ENCODE results near the gene SSC5D. TPM values are rescaled to one million over a fixed set of nuclear protein-coding genes. Genes with fewer than 3 reads are reported as not detected.
A peak's percentile ranks its signal among the peaks of the same experiment; 100 is the strongest.

SSC5D gene
- total RNA-seq, 1 experiment from 2014 or later, result 1.5 TPM

DNA sequence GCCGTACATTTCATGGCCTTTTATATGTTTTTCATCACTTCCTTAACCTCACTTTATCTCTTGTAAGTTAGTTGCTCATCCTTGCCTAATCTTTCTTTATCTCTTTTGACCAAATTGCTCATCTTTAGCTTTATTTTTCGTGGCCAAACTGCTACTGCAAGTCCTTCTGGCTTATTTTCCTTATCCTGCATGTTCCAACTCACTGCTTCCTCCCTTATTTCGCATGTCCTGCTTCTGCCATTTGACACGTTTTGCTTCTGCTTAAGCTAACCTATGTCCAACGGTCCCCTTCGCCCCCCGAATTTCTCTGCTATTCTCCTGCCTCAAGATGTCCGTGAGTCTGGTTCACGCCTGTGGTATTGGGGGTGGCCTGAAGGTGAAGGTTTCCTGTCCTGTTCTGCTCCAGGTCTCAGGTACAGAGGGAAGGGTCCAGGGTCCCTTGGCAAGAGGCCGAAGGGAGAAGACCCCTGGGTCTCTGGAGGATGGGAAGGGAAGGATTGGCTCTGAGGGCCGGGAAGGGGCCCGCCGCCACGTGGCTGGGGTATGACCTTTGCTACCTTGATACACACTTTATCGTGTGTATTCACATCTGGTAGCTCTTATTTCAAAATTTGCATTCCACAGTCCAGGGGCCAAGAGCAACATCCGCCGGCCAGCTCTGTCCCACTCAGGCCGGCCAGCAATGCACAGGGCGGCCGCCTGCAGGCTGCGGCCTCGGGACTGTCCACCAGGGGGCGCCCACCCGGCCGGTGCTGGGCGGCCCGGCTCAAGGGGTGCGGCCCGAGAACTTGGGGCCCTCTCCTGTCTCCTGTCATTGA lies 20.8 kb upstream of the SSC5D start:
- Histone ChIP-seq H3K9me2 (ENCODE audit: insufficient read depth) (no peaks in the 10 kb centered on the region), H3K36me3 (ENCODE audit: control insufficient read depth in 1 of 2, insufficient read depth in 2 of 2, low read length in 2 of 2) (peaks cover 0 to 11% of the 10 kb centered on the region in 2 experiments; a peak in 2 of 4 replicates), H3K27ac (ENCODE audit: low read depth, low read length) (no peak overlapping the region), H3K4me1 (ENCODE audit: control insufficient read depth in 1 of 2, insufficient read depth in 2 of 2, low read length in 2 of 2) (peaks cover 13 to 37% of the 10 kb centered on the region in 2 experiments; a peak in 3 of 4 replicates), H3K4me2 (ENCODE audit: low read length) (peak overlapping the region; percentile 67), H2AFZ (ENCODE audit: low read depth, low read length, poor library complexity, severe bottlenecking) (no peak overlapping the region), H3K27me3 (ENCODE audit: insufficient read depth, low read length) (no peaks in the 10 kb centered on the region), H3K4me3 (replicated peaks in 1 of 2; ENCODE audit: low read depth in 1 of 2, low read length in 2 of 2) (no peak overlapping the region), H4K20me1 (ENCODE audit: insufficient read depth) (no peaks in the 10 kb centered on the region), H3K9me3 (ENCODE audit: control insufficient read depth in 1 of 2, insufficient read depth in 1 of 2, low read depth in 1 of 2, low read length in 2 of 2) (no peaks in the 10 kb centered on the region), H3K79me2 (ENCODE audit: insufficient read depth, low read length) (peaks cover 24% of the 10 kb centered on the region), H3K9ac (ENCODE audit: low read length) (peak overlapping the region; percentile 42)
- POLR2A ChIA-PET, result interaction anchor here (1.1 to 1.6 kb wide), 5 partner anchors 9 to 157 kb away, joined by 3 to 4 read pairs (median 3); partner anchors contain the start of genes ZNF628 and ZNF784
- RAD21 ChIA-PET (ENCODE audit: low non-redundant PET in 1 of 2, low total read pairs in 2 of 2, uncharacterized antibody in 2 of 2, unreplicated experiment in 2 of 2), result interaction anchor here (0.8 to 1.1 kb wide), 2 partner anchors 36 kb away, joined by 3 read pairs; no protein-coding TSS in a partner anchor
- BruUV-seq (replicated peaks), result no TSS peak
- CTCF ChIA-PET, result interaction anchor here (0.6 to 2.3 kb wide), 13 partner anchors 9 to 321 kb away, joined by 3 to 17 read pairs (median 4); partner anchors contain the start of genes DNAAF3, FIZ1, ZNF628 and ZNF784
- peak; percentile 75 for ATAC-seq
- DNase-seq (ENCODE audit: low read depth, low spot score), result no peak
- intact Hi-C loops (cut with micrococcal nuclease), result no loop called here
- TF ChIP-seq, protein P1, sequence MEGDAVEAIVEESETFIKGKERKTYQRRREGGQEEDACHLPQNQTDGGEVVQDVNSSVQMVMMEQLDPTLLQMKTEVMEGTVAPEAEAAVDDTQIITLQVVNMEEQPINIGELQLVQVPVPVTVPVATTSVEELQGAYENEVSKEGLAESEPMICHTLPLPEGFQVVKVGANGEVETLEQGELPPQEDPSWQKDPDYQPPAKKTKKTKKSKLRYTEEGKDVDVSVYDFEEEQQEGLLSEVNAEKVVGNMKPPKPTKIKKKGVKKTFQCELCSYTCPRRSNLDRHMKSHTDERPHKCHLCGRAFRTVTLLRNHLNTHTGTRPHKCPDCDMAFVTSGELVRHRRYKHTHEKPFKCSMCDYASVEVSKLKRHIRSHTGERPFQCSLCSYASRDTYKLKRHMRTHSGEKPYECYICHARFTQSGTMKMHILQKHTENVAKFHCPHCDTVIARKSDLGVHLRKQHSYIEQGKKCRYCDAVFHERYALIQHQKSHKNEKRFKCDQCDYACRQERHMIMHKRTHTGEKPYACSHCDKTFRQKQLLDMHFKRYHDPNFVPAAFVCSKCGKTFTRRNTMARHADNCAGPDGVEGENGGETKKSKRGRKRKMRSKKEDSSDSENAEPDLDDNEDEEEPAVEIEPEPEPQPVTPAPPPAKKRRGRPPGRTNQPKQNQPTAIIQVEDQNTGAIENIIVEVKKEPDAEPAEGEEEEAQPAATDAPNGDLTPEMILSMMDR (IDR thresholded peaks at IDR 0.05 in 2 of 3, conservative IDR thresholded peaks at IDR 0.05 in 1 of 3; ENCODE audit: borderline replicate concordance in 1 of 3, insufficient read depth in 1 of 3, low read depth in 2 of 3, low read length in 2 of 3), result peak in 2 of 3 experiments; percentile 98 to 99; a peak in 5 of 6 replicates
- no peak for TF ChIP-seq EZH2phosphoT487 (IDR thresholded peaks at IDR 0.05; ENCODE audit: borderline replicate concordance)
- no peak for TF ChIP-seq FOSL1 (IDR thresholded peaks at IDR 0.05; ENCODE audit: low read depth)
- no peak for TF ChIP-seq SP1 (IDR thresholded peaks at IDR 0.05; ENCODE audit: low read depth)
- no peak for TF ChIP-seq SRF (IDR thresholded peaks at IDR 0.05; ENCODE audit: low read depth)
- TF ChIP-seq POLR2A (IDR thresholded peaks at IDR 0.05; ENCODE audit: borderline replicate concordance, extremely low read depth, insufficient read depth, insufficient read length), result peak; percentile 67
- TF ChIP-seq YY1 (IDR thresholded peaks at IDR 0.05; ENCODE audit: extremely low read depth, insufficient replicate concordance, low read depth, low read length), result peak; percentile 44
- TF ChIP-seq, protein P2, sequence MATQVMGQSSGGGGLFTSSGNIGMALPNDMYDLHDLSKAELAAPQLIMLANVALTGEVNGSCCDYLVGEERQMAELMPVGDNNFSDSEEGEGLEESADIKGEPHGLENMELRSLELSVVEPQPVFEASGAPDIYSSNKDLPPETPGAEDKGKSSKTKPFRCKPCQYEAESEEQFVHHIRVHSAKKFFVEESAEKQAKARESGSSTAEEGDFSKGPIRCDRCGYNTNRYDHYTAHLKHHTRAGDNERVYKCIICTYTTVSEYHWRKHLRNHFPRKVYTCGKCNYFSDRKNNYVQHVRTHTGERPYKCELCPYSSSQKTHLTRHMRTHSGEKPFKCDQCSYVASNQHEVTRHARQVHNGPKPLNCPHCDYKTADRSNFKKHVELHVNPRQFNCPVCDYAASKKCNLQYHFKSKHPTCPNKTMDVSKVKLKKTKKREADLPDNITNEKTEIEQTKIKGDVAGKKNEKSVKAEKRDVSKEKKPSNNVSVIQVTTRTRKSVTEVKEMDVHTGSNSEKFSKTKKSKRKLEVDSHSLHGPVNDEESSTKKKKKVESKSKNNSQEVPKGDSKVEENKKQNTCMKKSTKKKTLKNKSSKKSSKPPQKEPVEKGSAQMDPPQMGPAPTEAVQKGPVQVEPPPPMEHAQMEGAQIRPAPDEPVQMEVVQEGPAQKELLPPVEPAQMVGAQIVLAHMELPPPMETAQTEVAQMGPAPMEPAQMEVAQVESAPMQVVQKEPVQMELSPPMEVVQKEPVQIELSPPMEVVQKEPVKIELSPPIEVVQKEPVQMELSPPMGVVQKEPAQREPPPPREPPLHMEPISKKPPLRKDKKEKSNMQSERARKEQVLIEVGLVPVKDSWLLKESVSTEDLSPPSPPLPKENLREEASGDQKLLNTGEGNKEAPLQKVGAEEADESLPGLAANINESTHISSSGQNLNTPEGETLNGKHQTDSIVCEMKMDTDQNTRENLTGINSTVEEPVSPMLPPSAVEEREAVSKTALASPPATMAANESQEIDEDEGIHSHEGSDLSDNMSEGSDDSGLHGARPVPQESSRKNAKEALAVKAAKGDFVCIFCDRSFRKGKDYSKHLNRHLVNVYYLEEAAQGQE (IDR thresholded peaks at IDR 0.05; ENCODE audit: low read depth), result no peak
- no peak for TF ChIP-seq TCF7L2 (IDR thresholded peaks at IDR 0.05; ENCODE audit: borderline replicate concordance, extremely low read depth, insufficient read depth, insufficient read length)
- TF ChIP-seq CBX3 (IDR thresholded peaks at IDR 0.05; ENCODE audit: low read depth), result no peak
- TF ChIP-seq EGR1 (IDR thresholded peaks at IDR 0.05; ENCODE audit: low read depth), result peak; percentile 26; the same call in 1 of the 2 replicates
- TF ChIP-seq, protein P3, sequence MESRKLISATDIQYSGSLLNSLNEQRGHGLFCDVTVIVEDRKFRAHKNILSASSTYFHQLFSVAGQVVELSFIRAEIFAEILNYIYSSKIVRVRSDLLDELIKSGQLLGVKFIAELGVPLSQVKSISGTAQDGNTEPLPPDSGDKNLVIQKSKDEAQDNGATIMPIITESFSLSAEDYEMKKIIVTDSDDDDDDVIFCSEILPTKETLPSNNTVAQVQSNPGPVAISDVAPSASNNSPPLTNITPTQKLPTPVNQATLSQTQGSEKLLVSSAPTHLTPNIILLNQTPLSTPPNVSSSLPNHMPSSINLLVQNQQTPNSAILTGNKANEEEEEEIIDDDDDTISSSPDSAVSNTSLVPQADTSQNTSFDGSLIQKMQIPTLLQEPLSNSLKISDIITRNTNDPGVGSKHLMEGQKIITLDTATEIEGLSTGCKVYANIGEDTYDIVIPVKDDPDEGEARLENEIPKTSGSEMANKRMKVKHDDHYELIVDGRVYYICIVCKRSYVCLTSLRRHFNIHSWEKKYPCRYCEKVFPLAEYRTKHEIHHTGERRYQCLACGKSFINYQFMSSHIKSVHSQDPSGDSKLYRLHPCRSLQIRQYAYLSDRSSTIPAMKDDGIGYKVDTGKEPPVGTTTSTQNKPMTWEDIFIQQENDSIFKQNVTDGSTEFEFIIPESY (IDR thresholded peaks at IDR 0.05; ENCODE audit: extremely low read depth, insufficient replicate concordance, low read length), result no peak
- TF ChIP-seq ELF1 (IDR thresholded peaks at IDR 0.05; ENCODE audit: borderline replicate concordance, low read depth), result no peak
- no peak for TF ChIP-seq RAD21 (IDR thresholded peaks at IDR 0.05; ENCODE audit: low read depth)
- no peak for TF ChIP-seq EZH2 (IDR thresholded peaks at IDR 0.05)
- peak; percentile 64; the same call in 1 of the 2 replicates for TF ChIP-seq SIN3A (IDR thresholded peaks at IDR 0.05; ENCODE audit: low read depth)
- TF ChIP-seq, protein P4, sequence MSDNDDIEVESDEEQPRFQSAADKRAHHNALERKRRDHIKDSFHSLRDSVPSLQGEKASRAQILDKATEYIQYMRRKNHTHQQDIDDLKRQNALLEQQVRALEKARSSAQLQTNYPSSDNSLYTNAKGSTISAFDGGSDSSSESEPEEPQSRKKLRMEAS (IDR thresholded peaks at IDR 0.05), result peak; percentile 39; the same call in 1 of the 2 replicates
- TF ChIP-seq CEBPB (IDR thresholded peaks at IDR 0.05; ENCODE audit: low read depth), result no peak
